ENCODE data around the gene TSPAN12.

TSPAN12 gene

DNA sequence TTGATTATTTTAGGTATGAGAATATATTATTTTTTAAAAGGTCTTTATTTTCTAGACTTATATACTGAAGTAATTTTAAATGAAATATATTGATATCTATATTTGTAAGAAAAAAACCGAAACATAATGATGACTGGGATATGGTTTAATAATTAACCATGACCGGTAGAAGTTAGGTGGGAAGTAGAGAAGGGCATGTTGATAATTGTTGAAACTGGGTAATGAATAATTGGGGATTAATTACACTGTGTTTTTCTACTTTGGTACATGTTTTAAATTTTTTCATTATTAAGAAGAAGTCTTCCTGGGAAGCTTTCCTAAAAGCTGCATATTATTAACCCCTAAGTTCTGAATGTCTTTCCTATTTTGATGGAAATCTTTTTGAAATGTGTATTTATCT, 16.3 kb downstream of the TSPAN12 start:
- DNase-seq = no peak

GRCh38 chr7:120838281-120838682, 19.7 kb downstream of the TSPAN12 start:
- DNase-seq = no peak

GRCh38 chr7:120837599-120837998, 20.3 kb downstream of the TSPAN12 start:
- no peak for DNase-seq

DNA sequence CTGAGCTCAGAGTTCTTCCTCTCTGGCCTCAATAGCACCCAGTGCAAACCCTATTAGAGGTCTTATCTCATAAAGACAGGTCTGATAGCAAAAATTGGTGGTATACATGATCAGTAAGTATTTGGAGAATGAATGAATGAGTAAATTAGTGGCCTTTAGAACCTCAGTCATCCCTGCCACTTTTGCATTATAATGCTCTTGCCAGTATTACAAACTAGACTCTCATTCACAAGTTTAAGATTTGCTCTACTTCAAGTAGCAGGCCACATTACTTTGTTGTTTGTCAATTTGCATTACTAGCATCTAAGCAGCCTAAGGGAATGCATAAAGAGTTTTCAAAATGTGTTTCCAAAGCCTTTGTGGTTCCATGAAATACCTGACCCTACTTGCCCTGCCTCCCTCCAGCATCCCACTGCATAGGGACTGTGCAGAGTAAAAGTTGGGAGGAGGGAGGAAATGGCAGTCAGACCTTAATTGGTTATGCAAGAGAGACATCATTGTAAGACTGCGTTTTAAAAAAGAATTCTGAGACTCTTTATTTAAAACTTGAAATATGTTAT, 21.3 kb downstream of the TSPAN12 start:
- DNase-seq = no peak

GRCh38 chr7:120834726-120835125, 23.2 kb downstream of the TSPAN12 start:
- DNase-seq = no peak

- DNase-seq = peak; percentile 53
Measured at GRCh38 chr7:120833546-120833945, 24.4 kb downstream of the TSPAN12 start.

DNA sequence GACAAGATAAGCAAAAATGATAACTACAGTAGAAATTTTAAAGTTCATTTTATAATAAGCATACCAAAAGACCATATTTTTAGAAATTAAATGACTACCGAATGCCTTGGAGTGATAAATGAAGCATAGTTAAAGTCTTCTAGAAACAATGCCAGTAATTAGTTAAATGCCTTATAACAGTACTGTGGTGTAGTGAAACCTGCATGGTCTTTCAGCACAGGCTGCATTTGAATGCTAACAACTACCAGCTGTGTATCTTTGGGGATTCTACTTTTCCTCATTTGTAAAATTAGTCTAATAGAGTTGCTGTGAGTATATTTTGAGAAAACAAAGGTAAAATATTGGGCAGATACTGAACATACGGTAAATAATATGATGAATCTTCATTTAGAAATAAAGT, 25.1 kb downstream of the TSPAN12 start:
- DNase-seq = no peak

DNA sequence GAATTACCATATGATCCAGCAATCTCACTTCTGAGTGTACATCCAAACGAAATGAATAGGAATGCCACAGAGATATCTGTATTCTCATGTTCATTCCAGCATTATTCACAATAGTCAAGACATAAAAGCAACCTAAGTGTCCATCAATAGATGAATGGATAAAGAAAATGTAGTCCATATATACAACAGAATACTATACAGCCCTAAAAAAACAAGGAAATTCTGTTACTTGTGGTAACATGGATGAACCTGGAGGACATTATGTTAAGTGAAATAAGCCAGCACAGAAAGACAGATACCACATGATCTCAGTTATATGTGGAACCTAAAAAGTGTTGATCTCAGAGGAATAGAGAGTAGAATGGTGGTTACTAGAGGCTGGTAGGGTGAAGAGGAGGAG, 26.7 kb downstream of the TSPAN12 start:
- no peak for DNase-seq

DNA sequence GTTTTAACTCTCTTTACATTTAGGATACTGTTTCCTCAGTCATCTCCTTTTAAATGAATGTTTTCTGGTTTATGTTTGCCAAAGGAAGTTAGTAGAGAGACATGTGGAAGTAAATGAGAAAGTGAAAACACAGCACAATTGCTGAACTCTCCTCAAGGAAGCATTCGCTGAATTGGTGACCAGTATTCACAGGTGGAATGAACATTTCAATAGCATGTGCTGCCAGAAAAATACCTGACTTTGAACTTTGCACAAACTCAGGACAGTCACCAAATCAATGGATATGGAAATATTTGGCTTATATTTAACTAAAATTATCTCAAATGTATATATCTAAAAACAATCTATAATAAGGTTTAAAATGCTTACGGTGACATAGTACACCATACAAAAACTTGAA, 28.5 kb downstream of the TSPAN12 start:
- no peak for DNase-seq

DNA sequence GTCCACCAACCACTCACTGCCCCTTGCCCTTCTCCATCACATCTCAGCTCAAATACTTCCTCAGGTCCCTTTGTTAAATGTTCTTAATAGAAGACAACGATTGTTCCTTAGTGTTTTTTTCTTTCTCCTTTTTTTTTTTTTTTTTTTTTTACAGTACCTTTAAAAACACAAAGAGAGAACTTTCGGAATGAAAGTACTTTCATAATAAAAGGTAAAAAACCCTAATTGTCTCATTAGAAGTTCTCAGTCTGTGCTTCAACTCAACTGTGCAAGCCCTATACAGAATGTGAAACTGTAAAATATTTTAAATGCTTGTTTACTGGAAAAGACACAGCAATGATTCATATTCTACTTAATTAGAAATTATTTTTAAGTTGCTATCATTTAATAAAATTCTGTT, 29.4 kb downstream of the TSPAN12 start:
- no peak for DNase-seq

DNA sequence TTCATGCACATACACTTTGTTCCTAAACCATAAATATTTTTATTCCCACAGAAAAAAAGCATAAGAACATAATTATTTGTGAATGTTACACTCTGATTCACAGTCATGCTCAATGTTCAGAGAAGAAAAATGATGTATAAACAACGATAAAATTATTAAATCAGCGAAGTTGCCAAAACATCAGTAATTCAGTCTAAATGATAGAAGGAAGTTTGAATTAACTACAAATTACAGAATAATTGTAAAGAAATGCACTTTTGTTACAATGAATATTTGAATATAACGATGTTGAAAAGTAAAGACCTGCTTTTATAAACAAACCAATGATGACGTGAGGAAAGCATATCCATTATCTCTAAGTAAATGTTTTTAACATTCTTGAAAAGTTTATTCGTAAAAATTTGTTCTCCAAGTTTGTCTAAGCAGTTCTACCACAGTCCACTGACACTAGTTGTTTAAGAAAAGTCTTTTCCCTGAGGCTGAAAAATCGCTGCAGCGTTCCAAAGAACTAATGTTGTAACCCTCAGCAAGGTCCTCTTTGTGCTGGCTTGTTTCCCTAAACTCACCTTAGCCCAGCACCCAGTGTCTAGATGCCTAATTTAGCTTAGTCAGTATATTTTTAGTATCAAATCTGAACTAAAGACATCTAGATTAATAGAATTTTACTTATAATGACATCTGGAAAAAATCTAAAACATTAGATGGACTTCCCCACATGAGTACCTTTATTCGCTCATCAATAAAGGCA, 30.4 kb downstream of the TSPAN12 start:
- DNase-seq = no peak

- DNase-seq = peak; percentile 19
Measured at GRCh38 chr7:120825576-120825975, 32.4 kb downstream of the TSPAN12 start.

DNA sequence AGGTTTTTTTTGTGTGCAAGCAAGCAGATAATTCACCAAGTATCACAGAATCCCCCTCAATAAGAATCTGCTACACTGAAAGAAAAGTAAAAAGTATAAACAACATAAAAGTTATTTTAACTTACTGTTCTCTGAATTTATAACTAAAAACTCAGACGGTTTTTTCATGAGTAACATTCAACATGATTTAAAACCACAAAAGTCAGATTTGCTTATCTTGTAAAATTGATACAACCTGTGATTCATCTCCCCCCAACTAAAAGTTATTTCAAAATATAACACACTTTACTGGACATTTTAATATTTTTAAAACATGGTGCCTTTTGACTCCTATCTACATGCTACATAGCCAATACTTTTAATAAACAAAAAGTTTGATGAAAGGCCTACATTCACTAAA, 32.8 kb downstream of the TSPAN12 start:
- DNase-seq = no peak

DNA sequence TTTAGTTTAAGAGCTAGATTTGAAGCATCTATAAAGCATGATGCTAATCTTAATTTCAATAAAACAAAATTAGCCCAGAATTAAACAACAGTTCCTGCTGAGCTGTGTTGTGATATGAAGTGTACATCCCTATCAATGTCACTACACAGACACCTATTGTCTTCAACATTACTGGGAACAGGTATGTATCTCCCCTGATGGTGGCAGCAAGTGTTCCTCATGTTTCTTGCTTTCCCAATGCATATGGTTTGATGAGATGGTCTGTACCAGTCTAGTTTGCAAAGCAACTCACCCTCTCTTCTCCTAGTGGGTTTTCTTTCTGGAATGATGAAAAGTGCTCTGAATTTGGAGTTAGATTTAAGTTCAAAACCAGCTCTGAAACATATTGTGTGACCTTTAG, 38.1 kb downstream of the TSPAN12 start:
- no peak for DNase-seq

DNA sequence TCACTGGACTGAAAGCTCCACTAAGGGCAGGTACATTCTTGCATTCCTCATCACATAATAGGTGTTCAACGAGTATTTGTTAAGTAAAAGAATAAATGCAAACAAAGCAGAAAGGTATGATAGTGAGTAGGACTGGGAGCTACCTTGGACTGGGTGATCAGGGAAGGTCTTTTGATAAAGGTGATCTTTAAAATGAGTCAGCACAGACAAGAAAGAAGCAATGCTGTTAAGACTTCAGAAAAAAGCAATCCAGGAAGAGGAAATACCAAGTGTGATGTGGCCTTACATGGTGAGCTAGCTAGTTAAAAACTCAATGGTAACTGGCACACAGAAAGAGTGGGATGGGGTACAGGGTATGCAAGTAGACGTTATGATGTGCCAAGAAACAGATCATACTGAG, 40.1 kb downstream of the TSPAN12 start:
- no peak for DNase-seq

- DNase-seq = no peak
Measured at GRCh38 chr7:120814253-120814939, 43.5 kb downstream of the TSPAN12 start.

DNA sequence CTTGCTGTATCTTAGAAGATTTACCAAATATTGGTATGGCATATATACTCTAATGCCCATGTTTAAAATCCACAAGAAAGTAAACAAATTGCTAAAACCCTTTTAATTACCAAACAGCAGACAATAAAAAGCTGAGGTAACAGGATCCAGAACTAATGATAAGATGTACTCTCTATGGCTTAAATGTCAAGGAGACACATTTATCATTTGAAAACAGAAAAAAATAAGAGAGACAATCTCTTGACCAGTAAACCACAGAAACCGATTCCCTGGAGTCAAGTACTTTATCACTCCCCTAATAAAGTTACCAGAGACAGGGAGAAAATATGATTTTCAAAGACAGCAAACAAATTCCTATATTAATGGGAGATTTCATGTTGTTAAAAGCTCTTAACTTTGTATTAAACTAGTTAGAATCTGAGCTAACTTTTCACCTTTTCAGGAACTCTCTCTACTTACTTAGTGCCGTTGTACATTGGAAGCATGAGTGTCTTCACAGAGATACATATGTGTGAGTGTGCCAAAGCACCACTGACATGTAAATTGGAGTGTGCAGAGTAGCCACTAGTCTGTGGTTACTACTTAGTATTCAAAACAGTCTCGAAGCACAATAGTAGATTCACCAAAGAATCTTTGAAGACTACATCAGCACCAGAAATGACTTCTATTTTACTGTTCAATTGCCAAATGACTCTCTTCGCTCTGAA, 44.2 kb downstream of the TSPAN12 start:
- DNase-seq = no peak

DNA sequence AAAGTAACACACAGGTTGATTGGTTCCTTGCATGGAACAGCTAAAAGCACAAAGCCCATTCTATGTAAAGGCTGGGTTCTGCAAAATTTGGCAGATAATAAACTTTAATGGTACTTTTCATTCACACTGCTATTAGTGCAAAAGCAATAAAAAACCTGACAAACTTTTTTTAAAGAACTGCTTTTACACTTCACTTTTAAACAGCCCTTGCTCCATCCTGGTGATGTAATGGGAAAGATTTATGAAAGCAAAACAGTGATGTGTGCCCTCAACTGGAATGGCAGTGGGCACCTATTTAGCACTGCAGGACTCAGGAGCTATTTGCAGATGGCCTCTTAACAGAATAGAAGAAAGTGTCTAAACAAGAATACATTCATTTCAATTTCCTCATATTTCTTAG, 44.9 kb downstream of the TSPAN12 start:
- DNase-seq = no peak

DNA sequence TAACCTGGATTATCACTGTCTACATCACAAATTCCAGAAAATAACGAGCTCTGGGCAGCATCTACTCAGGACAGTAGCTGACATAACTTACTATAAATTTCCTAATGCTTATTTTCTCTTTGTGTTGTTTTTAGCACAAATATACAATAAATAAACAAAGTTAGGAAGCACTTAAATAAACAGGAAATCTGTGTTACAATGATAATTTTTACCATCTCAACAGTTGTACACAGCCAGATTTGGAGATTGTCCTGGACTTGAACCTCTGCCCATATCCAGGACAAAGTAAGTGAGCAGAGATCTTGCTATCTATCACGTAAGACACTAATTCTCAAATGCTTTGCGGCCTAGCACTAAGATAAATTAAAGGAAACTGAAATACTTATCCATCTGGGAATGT, 48.7 kb downstream of the TSPAN12 start:
- no peak for DNase-seq

DNA sequence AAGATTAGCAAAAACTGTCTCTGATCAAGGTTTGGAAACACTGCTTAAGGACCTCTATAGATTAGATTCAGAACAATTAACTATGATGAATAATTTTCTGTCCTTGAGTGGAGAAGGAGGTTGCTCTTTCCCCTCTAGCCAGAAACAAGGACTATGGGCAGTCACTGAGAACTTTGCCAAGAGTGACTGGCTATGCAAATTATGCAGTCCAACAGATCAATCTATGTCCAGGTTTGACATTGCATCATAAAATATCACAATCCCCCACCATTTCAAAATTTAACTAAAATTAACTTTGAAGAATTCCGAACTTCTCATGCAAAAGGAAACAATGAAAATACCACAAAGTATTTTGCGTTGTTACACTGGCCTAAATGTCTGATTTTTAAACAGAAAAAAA, 50.6 kb downstream of the TSPAN12 start:
- no peak for DNase-seq

DNA sequence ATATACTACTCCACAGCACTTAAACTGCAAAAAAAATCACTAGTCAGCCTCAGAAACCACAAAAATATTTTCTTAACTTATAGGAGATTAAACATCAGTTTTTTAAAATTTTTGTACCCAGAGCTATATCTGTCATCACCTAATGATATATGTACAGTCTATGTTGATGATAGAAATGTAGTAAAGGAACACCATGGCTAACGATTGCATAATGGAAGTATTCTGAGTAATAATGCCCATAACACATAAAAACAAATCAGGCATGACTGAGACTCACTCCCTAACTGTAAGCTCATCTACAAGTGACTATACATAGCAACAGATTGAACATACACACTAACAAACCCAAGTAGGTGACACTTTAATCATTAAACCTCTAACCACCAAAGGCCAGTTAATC, 51.3 kb downstream of the TSPAN12 start:
- no peak for DNase-seq

- DNase-seq = peak; percentile 65
Measured at GRCh38 chr7:120805636-120806388, 52.1 kb downstream of the TSPAN12 start.

GRCh38 chr7:120802751-120803150, 55.2 kb downstream of the TSPAN12 start:
- DNase-seq = no peak
